HFFc6 (cell line): ENCODE measurements around the gene SMG6. TPM values are rescaled to one million over a fixed set of nuclear protein-coding genes. Genes with fewer than 3 reads are reported as not detected.
A peak's percentile ranks its signal among the peaks of the same experiment; 100 is the strongest.

ENCODE experiments used
- DNase-seq: peaks from one replicate; pipeline ENCODE4 v3.0.0-alpha.2; 2018
- H3K27ac Mint-ChIP-seq: 2 replicates; pipeline ENCODE4 v1.8.0; 2020; ENCODE audit warnings: mild to moderate bottlenecking, mixed read lengths
- H3K27me3 Mint-ChIP-seq: 2 replicates; pipeline ENCODE4 v1.8.0; 2021; ENCODE audit warnings: mild to moderate bottlenecking, moderate library complexity, mixed read lengths; ENCODE audit not compliant: insufficient read depth
- H3K36me3 Mint-ChIP-seq: 2 replicates; pipeline ENCODE4 v1.8.0; 2021; ENCODE audit warnings: low read depth, mixed read lengths
- H3K4me1 Mint-ChIP-seq: 2 replicates; pipeline ENCODE4 v1.8.0; 2020; ENCODE audit warnings: low read depth, mixed read lengths
- H3K4me3 Mint-ChIP-seq: 2 replicates; pipeline ENCODE4 v1.8.0; 2020; ENCODE audit warnings: mild to moderate bottlenecking, moderate library complexity, mixed read lengths
- H3K9me3 Mint-ChIP-seq: 2 replicates; pipeline ENCODE4 v1.8.0; 2020; ENCODE audit warnings: mild to moderate bottlenecking, mixed read lengths
- total RNA-seq, 6 experiments: library from RNA; stranded (reverse); fragmentation: NEBNext Ultra II Directional; extraction: Animal tissue kit (Norgen Biotek cat#: 25700); gene quantifications; 2 replicates in 1 of 6; 3 replicates in 5 of 6; pipeline ENCODE4 v1.2.3, GENCODE V29; 2021
- TF ChIP-seq, protein P1 (sequence below): fragments of 200-600 bp; sonication (generic); IDR thresholded peaks from 2 replicates; pipeline ENCODE4 v1.5.0; 2021; ENCODE audit warnings: antibody characterized with exemption, mild to moderate bottlenecking

SMG6 gene
- total RNA-seq, 6 experiments from 2014 or later, result 29.5 to 37.4 (median 31.8) TPM

DNA sequence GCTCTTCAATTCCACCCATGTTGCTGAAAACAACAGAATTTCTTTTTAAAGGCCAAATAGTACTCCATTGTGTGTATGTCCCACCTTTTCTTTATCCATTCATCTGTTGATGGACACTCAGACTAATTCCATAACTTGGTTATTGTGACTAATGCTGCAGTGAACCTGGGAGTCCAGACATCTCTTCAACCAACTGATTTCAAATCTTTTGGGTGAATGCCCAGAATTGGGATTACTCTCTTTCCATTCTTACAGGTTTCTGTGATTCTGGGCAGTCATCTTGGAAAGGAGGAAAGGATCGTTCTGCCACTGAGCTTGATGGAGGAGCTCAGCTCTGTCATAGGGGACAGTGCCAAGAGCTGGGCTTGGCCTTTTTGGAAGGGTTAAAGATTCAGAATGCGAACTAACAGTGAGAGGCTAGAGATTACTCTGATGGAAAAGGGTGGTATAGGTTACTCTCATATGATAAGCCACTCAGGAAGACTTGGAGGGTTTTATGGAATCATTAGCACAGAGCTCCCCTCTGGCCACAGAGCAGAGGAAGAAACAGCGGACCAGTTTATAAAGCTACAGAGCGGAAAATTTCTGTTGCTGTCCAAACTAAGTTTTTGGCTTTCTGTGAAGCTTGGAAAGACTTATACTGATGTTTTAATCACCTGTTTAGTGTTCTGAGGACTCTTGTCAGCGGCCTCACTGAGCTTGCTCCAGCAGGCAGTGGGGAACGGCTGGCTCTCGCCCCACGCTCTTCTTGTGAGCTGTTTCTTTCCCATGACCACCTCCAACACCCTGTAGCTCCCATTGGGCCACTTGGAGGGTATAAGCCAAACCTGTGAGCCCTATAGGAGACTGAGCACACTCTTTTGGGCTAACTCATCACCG, 200.4 kb downstream of the SMG6 start:
- peak overlapping the region; percentile 63 for H3K27ac Mint-ChIP-seq
- H3K9me3 Mint-ChIP-seq, result no peaks in the 10 kb centered on the region
- peaks cover 3% of the 10 kb centered on the region for H3K27me3 Mint-ChIP-seq
- H3K4me1 Mint-ChIP-seq, result peaks cover 36% of the 10 kb centered on the region
- TF ChIP-seq, protein P1, sequence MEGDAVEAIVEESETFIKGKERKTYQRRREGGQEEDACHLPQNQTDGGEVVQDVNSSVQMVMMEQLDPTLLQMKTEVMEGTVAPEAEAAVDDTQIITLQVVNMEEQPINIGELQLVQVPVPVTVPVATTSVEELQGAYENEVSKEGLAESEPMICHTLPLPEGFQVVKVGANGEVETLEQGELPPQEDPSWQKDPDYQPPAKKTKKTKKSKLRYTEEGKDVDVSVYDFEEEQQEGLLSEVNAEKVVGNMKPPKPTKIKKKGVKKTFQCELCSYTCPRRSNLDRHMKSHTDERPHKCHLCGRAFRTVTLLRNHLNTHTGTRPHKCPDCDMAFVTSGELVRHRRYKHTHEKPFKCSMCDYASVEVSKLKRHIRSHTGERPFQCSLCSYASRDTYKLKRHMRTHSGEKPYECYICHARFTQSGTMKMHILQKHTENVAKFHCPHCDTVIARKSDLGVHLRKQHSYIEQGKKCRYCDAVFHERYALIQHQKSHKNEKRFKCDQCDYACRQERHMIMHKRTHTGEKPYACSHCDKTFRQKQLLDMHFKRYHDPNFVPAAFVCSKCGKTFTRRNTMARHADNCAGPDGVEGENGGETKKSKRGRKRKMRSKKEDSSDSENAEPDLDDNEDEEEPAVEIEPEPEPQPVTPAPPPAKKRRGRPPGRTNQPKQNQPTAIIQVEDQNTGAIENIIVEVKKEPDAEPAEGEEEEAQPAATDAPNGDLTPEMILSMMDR, result no peak
- H3K4me3 Mint-ChIP-seq, result no peak overlapping the region
- DNase-seq, result peak; percentile 78
- H3K36me3 Mint-ChIP-seq, result peaks cover 15% of the 10 kb centered on the region

DNA sequence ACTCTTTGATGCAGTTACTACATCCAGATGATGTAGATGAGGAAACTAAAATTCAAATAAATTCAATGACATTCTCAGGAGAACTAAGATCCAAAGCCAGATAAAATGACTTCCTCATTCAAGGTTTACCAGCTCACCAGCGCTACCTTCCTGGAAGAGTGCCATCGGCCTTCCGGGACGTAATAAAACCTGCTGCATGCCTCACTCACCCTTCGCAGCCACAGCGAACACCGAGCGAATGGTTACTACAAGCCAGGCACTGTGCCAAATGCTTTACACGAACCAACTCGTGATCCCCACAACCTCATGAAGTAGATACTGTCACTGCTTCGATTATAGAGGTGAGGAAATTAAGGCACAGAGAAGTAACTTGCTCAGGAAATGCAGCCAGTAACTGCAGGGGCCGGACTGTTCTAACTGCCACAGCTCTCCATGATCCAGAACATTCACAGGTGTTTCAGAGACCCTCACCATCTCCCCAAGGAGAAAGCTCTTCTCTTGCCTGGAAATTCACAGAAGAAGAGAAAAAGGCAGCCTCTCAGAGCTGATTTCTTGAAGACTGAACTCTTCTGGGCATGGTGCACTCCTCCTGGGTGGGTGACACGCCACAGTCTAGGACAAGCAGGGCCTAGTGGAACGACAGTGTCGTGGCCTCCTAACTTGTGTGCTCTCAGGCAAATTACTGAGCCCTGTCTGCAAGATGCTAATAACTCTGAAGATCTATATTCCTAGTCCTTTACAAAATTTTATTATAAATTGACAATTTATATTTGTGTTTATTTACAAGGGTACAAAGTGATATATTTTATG, 201.9 kb downstream of the SMG6 start:
- H3K27ac Mint-ChIP-seq, result no peak overlapping the region
- no peak for DNase-seq

DNA sequence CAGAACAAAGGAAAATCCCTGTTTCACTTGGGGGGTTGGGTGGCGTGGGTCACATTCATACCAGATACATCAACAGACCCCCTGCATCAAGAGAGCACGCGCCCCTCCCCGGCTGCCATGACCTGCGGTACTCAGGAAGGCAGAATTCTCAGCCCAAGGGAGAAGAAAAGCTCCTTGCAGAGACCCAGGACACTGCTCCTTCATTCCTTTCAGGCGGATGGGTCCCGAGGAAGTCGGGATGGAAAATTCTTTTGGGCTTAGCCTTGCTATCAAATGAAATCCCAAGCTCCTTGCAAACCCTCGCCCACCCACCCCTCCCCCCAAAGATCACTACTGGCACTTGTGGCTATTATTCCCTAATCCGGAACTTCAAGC, 208.1 kb downstream of the SMG6 start:
- Mint-ChIP-seq H3K4me1 (peaks cover 30% of the 10 kb centered on the region), H3K4me3 (no peak overlapping the region), H3K36me3 (peaks cover 10% of the 10 kb centered on the region), H3K27me3 (no peaks in the 10 kb centered on the region; the same call in 1 of the 2 replicates), H3K27ac (no peak overlapping the region), H3K9me3 (no peaks in the 10 kb centered on the region)
- TF ChIP-seq, protein P1, result no peak
- no peak for DNase-seq

More for the DNA sequence above, 201.9 kb downstream of the SMG6 start:
- H3K4me3 Mint-ChIP-seq, result no peak overlapping the region
- TF ChIP-seq, protein P1, result no peak
- peaks cover 31% of the 10 kb centered on the region for H3K4me1 Mint-ChIP-seq
- no peaks in the 10 kb centered on the region; the same call in 1 of the 2 replicates for H3K27me3 Mint-ChIP-seq
- peaks cover 9% of the 10 kb centered on the region for H3K36me3 Mint-ChIP-seq
- H3K9me3 Mint-ChIP-seq, result no peaks in the 10 kb centered on the region

DNA sequence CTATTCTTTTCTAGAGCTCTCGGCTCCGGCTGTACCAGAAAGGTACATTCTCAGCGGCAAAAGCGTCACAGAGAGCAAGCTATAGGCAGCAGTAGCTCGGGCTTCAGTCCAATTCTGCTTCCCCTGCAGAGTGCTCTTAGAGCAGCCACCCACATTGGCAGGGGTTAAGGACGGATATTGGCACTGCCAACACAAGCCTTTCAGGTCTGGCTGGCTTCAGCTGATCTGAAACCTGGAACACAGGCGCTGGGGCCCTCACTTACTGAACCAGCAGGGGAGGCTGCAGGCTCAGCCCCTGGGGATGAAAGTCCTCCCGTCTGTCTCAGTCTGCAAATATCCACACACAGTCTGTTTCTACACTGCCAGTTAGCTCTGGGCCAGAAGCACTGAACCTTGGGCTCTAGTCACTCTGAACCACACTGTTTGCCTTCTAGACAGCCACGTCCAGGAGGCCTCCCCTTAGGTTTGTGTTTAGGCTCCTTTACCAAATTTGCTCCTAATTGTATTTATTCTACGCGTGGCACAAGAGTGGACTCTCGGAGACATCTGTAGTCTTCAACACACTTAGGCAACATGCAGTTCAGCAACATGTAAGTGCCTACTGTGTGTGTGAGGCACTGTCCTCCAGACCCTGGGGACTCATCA, 208.6 kb downstream of the SMG6 start:
- no peaks in the 10 kb centered on the region for H3K9me3 Mint-ChIP-seq
- H3K27ac Mint-ChIP-seq, result no peak overlapping the region
- no peak for DNase-seq
- peaks cover 3% of the 10 kb centered on the region for H3K27me3 Mint-ChIP-seq
- H3K4me1 Mint-ChIP-seq, result peaks cover 35% of the 10 kb centered on the region
- no peak overlapping the region for H3K4me3 Mint-ChIP-seq
- H3K36me3 Mint-ChIP-seq, result peaks cover 10% of the 10 kb centered on the region
- TF ChIP-seq, protein P1, result peak; percentile 60; the same call in 1 of the 2 replicates

DNA sequence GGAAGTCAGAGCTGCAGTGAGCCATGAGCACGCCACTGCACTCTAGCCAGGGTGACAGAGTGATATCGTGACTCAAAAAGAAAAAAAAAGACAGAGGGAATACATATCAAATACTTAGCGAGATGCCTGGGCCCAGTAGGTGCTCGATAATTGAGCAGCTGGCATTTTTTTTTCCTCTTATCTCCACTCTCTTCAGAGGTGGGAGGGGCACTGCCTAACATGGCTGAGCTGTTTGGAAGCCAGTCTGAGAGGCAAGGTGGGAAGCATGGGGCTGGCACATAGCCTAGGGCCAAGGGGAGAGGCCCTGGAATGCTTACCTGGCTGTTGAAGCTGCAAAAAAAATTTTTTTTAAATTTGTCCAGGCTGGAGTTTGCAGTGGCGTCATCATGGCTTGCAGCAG, 210.2 kb downstream of the SMG6 start:
- H3K36me3 Mint-ChIP-seq, result peaks cover 10% of the 10 kb centered on the region
- peaks cover 4% of the 10 kb centered on the region; the same call in 1 of the 2 replicates for H3K27me3 Mint-ChIP-seq
- TF ChIP-seq, protein P1, result no peak
- H3K27ac Mint-ChIP-seq, result peak overlapping the region; percentile 37; the same call in 1 of the 2 replicates
- no peaks in the 10 kb centered on the region for H3K9me3 Mint-ChIP-seq
- no peak overlapping the region for H3K4me3 Mint-ChIP-seq
- DNase-seq, result no peak
- H3K4me1 Mint-ChIP-seq, result peaks cover 52% of the 10 kb centered on the region
